CD14-positive monocyte (primary cell): ENCODE data around the gene ZNF135. TPM values are rescaled to one million over a fixed set of nuclear protein-coding genes. Genes with fewer than 3 reads are reported as not detected.

Experiments used
- DNase-seq, 3 donors: peaks; one replicate each; pipeline ENCODE4 v3.0.0-alpha.2; 2011 to 2022
- H2AFZ ChIP-seq: 2 replicates; pipeline ENCODE4 v1.6.0; 2012; ENCODE audit warnings: mild to moderate bottlenecking, low read depth, low read length, inconsistent platforms; ENCODE audit not compliant: insufficient read depth, poor library complexity, severe bottlenecking
- H3K27ac ChIP-seq, 2 donors: 1 replicate in 1 of 2; 2 replicates in 1 of 2; pipeline ENCODE4 v1.5.1; 2012 to 2013; ENCODE audit warnings: low read length in 2 of 2, control low read depth in 1 of 2, inconsistent platforms in 1 of 2, low read depth in 1 of 2, mild to moderate bottlenecking in 1 of 2
- H3K27me3 ChIP-seq, 2 donors: one replicate each; pipeline versions ENCODE4 v1.6.0 to v1.6.1; 2011 to 2013; ENCODE audit warnings: low read length in 2 of 2; ENCODE audit not compliant: control insufficient read depth in 2 of 2, insufficient read depth in 2 of 2
- H3K36me3 ChIP-seq, 2 donors: replicated peaks in 1 of 2; 1 replicate in 1 of 2; 2 replicates in 1 of 2; pipeline versions ENCODE4 v1.5.1 to v1.6.1; 2012 to 2013; ENCODE audit warnings: low read length in 2 of 2, control low read depth in 1 of 2, inconsistent platforms in 1 of 2, mild to moderate bottlenecking in 1 of 2; ENCODE audit not compliant: insufficient read depth in 2 of 2, control insufficient read depth in 1 of 2
- H3K4me1 ChIP-seq, 2 donors: 1 replicate in 1 of 2; 2 replicates in 1 of 2; pipeline versions ENCODE4 v1.5.1 to v1.6.1; 2012 to 2013; ENCODE audit warnings: low read length in 2 of 2, control low read depth in 1 of 2, inconsistent platforms in 1 of 2, mild to moderate bottlenecking in 1 of 2, moderate library complexity in 1 of 2; ENCODE audit not compliant: insufficient read depth in 2 of 2, control insufficient read depth in 1 of 2
- H3K4me2 ChIP-seq: replicated peaks from 2 replicates; pipeline ENCODE3; 2012; ENCODE audit warnings: low read length, moderate library complexity, mild to moderate bottlenecking; ENCODE audit not compliant: poor library complexity, severe bottlenecking; ENCODE audit errors: extremely low read depth
- H3K4me3 ChIP-seq, 3 experiments: fragments of 200-600 bp in 1 of 3; sonication (generic) in 1 of 3; replicated peaks in 1 of 3; 1 replicate in 2 of 3; 2 replicates in 1 of 3; pipeline ENCODE4 v1.5.1; 2011 to 2013; ENCODE audit warnings: low read length in 3 of 3, mild to moderate bottlenecking in 3 of 3, control low read depth in 2 of 3, low read depth in 2 of 3, inconsistent platforms in 1 of 3, moderate library complexity in 1 of 3
- H3K79me2 ChIP-seq: 2 replicates; pipeline ENCODE4 v1.6.0; 2012; ENCODE audit warnings: mild to moderate bottlenecking, control low read depth, inconsistent platforms, low read length, moderate library complexity; ENCODE audit not compliant: insufficient read depth
- H3K9ac ChIP-seq: 2 replicates; pipeline ENCODE4 v1.6.0; 2017; ENCODE audit warnings: low read length, mild to moderate bottlenecking; ENCODE audit not compliant: insufficient read depth, poor library complexity, severe bottlenecking
- H3K9me3 ChIP-seq, 2 donors: replicated peaks in 1 of 2; 1 replicate in 1 of 2; 2 replicates in 1 of 2; pipeline versions ENCODE4 v1.5.1 to v1.6.1; 2012 to 2013; ENCODE audit warnings: low read length in 2 of 2, control low read depth in 1 of 2; ENCODE audit not compliant: control insufficient read depth in 1 of 2, insufficient read depth in 1 of 2
- H4K20me1 ChIP-seq: 2 replicates; pipeline ENCODE4 v1.6.0; 2012; ENCODE audit warnings: mild to moderate bottlenecking, low read length, control low read depth, moderate library complexity; ENCODE audit not compliant: insufficient read depth
- H3K27ac Mint-ChIP-seq, 7 donors: one replicate each; pipeline ENCODE4 v1.8.0; 2020; ENCODE audit warnings: mild to moderate bottlenecking in 7 of 7, mixed read lengths in 7 of 7, moderate library complexity in 6 of 7, inconsistent platforms in 2 of 7
- H3K27me3 Mint-ChIP-seq, 3 donors: one replicate each; pipeline ENCODE4 v1.8.0; 2021 to 2022; ENCODE audit warnings: low read depth in 3 of 3, mild to moderate bottlenecking in 3 of 3, mixed read lengths in 3 of 3, moderate library complexity in 3 of 3, inconsistent platforms in 1 of 3
- H3K36me3 Mint-ChIP-seq, 2 donors: one replicate each; pipeline ENCODE4 v1.8.0; 2020; ENCODE audit warnings: mixed read lengths in 2 of 2, inconsistent platforms in 1 of 2, mild to moderate bottlenecking in 1 of 2
- H3K4me1 Mint-ChIP-seq: one replicate; pipeline ENCODE4 v1.8.0; 2020; ENCODE audit warnings: mild to moderate bottlenecking, mixed read lengths
- H3K4me3 Mint-ChIP-seq, 2 donors: one replicate each; pipeline ENCODE4 v1.8.0; 2020; ENCODE audit warnings: mild to moderate bottlenecking in 2 of 2, mixed read lengths in 2 of 2, moderate library complexity in 1 of 2
- H3K9me3 Mint-ChIP-seq, 7 donors: one replicate each; pipeline ENCODE4 v1.8.0; 2020 to 2022; ENCODE audit warnings: mixed read lengths in 7 of 7, mild to moderate bottlenecking in 6 of 7, moderate library complexity in 6 of 7, inconsistent platforms in 2 of 7
- WGBS: methylation state at CpG from one replicate; pipeline ENCODE4 v1.1.5; 2013; ENCODE audit warnings: missing lambda C conversion rate; ENCODE audit not compliant: insufficient coverage; 5-methylcytosine and 5-hydroxymethylcytosine counted together
- intact Hi-C, 2 donors: fragments of 100-400 bp; cut with micrococcal nuclease; formaldehyde crosslinking; loops; one replicate each; pipeline versions ENCODE4 v1.15.0 to v1.15.1; 2023
- polyA plus RNA-seq, 3 donors: library from polyadenylated mRNA; depleted of rRNA in 1 of 3; unstranded in 2 of 3; stranded (reverse) in 1 of 3; fragments of 300-500 nt in 2 of 3; fragments of >200 nt in 1 of 3; fragmentation: Illumina TruSeq in 2 of 3; gene quantifications; 1 replicate in 2 of 3; 2 replicates in 1 of 3; pipeline ENCODE4 v1.2.3, GENCODE V29; 2012 to 2021
- TF ChIP-seq, protein P1 (sequence below): fragments of 200-600 bp; IDR thresholded peaks from one replicate; pipeline ENCODE4 v1.8.0; 2022; ENCODE audit warnings: antibody characterized with exemption, mild to moderate bottlenecking

The ZNF135 gene
- polyA plus RNA-seq, 3 donors, result 0.32 to 0.37 TPM; not detected in 1

DNA sequence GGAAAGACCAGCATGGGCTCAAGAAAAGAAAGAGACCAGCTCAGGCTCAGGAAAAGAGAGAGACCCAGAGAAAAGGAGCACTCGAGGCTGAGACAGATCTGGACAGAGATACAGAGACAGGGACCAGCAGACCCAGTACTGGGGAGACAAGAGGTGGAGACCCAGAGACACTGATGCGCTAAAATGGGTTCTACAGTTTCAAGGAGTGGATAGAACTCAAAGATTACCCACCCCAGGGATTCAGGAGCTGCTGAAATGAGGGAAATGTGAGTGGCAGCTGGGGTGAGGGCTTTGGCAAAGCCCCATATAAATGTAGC lies 39.6 kb downstream of the ZNF135 start:
- Histone ChIP-seq H3K4me2 (peak overlapping the region; percentile 81), H3K4me3 (peak overlapping the region; percentile 60 to 79 (median 68)), H3K27ac (peak overlapping the region; percentile 84 to 90), H4K20me1 (no peaks in the 10 kb centered on the region), H3K4me1 (peaks cover 12 to 14% of the 10 kb centered on the region in 2 donors), H3K9ac (peak overlapping the region; percentile 76), H2AFZ (peak overlapping the region; percentile 83), H3K79me2 (no peaks in the 10 kb centered on the region), H3K9me3 (peaks cover 88 to 89% of the 10 kb centered on the region in 2 donors), H3K27me3 (no peaks in the 10 kb centered on the region), H3K36me3 (no peaks in the 10 kb centered on the region)
- peaks cover 10% of the 10 kb centered on the region for H3K4me1 Mint-ChIP-seq
- peaks cover 43 to 94% (median 88%) of the 10 kb centered on the region in 7 donors for H3K9me3 Mint-ChIP-seq
- peaks cover 0 to 7% (median 2%) of the 10 kb centered on the region in 3 donors for H3K27me3 Mint-ChIP-seq
- peaks cover 0 to 4% of the 10 kb centered on the region in 2 donors for H3K36me3 Mint-ChIP-seq
- H3K27ac Mint-ChIP-seq, result peak overlapping the region; percentile 97 to 99 (median 98)
- DNase-seq, result no peak
- 0% methylated on average over 1 of the region's 2 CpGs for WGBS
- intact Hi-C loops, result loop anchor here in 1 of 2 donors (2.0 kb wide), 1 partner anchor 52 kb away; the partner anchor contains the start of gene ZNF329
- TF ChIP-seq, protein P1, sequence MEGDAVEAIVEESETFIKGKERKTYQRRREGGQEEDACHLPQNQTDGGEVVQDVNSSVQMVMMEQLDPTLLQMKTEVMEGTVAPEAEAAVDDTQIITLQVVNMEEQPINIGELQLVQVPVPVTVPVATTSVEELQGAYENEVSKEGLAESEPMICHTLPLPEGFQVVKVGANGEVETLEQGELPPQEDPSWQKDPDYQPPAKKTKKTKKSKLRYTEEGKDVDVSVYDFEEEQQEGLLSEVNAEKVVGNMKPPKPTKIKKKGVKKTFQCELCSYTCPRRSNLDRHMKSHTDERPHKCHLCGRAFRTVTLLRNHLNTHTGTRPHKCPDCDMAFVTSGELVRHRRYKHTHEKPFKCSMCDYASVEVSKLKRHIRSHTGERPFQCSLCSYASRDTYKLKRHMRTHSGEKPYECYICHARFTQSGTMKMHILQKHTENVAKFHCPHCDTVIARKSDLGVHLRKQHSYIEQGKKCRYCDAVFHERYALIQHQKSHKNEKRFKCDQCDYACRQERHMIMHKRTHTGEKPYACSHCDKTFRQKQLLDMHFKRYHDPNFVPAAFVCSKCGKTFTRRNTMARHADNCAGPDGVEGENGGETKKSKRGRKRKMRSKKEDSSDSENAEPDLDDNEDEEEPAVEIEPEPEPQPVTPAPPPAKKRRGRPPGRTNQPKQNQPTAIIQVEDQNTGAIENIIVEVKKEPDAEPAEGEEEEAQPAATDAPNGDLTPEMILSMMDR, result no peak
- peak overlapping the region; percentile 79 to 94 for H3K4me3 Mint-ChIP-seq

- H3K27me3 Mint-ChIP-seq, result peaks cover 0 to 1% (median 0%) of the 10 kb centered on the region in 3 donors
- H3K9me3 Mint-ChIP-seq, result peaks cover 36 to 96% (median 92%) of the 10 kb centered on the region in 7 donors
- H3K4me3 ChIP-seq, result peak overlapping the region in 1 of 3 experiments; percentile 31
- no peak for DNase-seq
- no peaks in the 10 kb centered on the region for H3K4me1 Mint-ChIP-seq
- no peaks in the 10 kb centered on the region for H3K4me1 ChIP-seq
- H3K27ac Mint-ChIP-seq, result no peak overlapping the region
- no peaks in the 10 kb centered on the region for H3K36me3 Mint-ChIP-seq
- no peaks in the 10 kb centered on the region for H4K20me1 ChIP-seq
- intact Hi-C loops, result no loop called here
- no peak overlapping the region for H3K9ac ChIP-seq
- no peak overlapping the region for H3K4me2 ChIP-seq
- WGBS, result 94% methylated on average over 2 of the region's 7 CpGs
- no peaks in the 10 kb centered on the region for H3K79me2 ChIP-seq
- H3K36me3 ChIP-seq, result no peaks in the 10 kb centered on the region
- peaks cover 83 to 96% of the 10 kb centered on the region in 2 donors for H3K9me3 ChIP-seq
- no peaks in the 10 kb centered on the region for H3K27me3 ChIP-seq
- no peak overlapping the region for H3K27ac ChIP-seq
- no peak overlapping the region for H2AFZ ChIP-seq
- TF ChIP-seq, protein P1, result no peak
- H3K4me3 Mint-ChIP-seq, result no peak overlapping the region
These were observed 48.9 kb downstream of the ZNF135 start for GRCh38 chr19:58107778-58108545.
